ENCODE results near the gene UCKL1. TPM values are rescaled to one million over a fixed set of nuclear protein-coding genes. Genes with fewer than 3 reads are reported as not detected.
"Not testable (repeated sequence)": the region's sequence is repeated elsewhere in the genome, so short reads cannot be mapped to it uniquely, and the experiment has no call there.

The UCKL1 gene
- total and polyA plus RNA-seq, 5 experiments from 2014 or later: 19.8 to 50.9 (median 28.3) TPM

DNA sequence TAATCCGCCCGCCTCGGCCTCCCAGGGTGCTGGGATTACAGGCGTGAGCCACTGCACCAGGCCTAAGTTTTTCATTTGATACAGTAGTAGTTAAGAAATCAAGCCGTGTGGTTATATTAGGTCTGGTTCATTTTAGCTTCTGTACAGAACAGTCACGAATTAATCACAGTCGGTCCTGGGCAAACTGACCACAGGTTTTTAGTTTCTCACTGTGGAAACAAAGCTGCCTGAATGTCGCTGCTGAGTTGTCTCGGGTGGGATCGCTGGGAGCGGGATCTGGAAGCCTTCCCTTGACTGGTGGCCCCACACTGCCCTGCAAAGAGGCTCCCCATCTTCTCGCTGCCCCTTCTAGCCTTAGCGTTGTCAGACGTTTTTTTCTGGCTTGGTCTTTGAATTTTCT lies 18.6 kb downstream of the UCKL1 start:
- H3K4me1 Mint-ChIP-seq: peaks cover 9 to 30% (median 19%) of the 10 kb centered on the region in 4 donors
- H3K4me3 Mint-ChIP-seq: no peak overlapping the region
- H3K27ac Mint-ChIP-seq: peak overlapping the region in 3 of 10 donors; percentile 43 to 76 (median 57)
- H3K27me3 Mint-ChIP-seq: no peaks in the 10 kb centered on the region
- POLR2A ChIA-PET: no interaction called here
- peaks cover 0 to 36% (median 0%) of the 10 kb centered on the region in 3 donors for H3K36me3 Mint-ChIP-seq
- no peak for ATAC-seq
- DNase-seq: no peak
- peaks cover 0 to 2% (median 0%) of the 10 kb centered on the region in 9 donors for H3K9me3 Mint-ChIP-seq

DNA sequence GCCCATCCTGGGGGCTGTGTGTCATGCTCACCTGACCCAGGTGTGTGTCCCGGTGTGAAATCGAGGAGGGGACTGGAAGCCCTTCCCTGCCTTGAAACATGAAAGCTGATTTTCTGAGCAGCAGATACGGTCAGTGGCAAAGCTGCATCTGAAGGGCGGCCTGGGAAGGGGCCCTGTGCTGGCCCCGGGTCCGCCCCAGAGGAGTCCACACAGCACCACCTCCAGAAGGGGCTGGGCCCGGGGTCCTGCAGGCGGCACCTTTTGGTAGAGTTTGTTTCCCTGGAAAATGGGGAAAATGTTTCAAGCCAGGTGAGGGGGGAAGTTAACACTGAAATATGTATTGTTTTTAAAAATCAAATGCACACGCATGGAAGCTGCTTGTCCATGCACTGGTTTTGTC lies 20.8 kb downstream of the UCKL1 start:
- ATAC-seq (no peak), DNase-seq (no peak)
- Mint-ChIP-seq H3K4me3 (no peak overlapping the region), H3K27me3 (no peaks in the 10 kb centered on the region), H3K4me1 (peaks cover 0 to 12% (median 4%) of the 10 kb centered on the region in 4 donors), H3K36me3 (peaks cover 0 to 54% (median 4%) of the 10 kb centered on the region in 3 donors), H3K27ac (no peak overlapping the region), H3K9me3 (no peaks in the 10 kb centered on the region)
- POLR2A ChIA-PET: interaction anchor here (0.6 kb wide), 1 partner anchor 1633 kb away, joined by 3 read pairs; no protein-coding TSS in a partner anchor

DNA sequence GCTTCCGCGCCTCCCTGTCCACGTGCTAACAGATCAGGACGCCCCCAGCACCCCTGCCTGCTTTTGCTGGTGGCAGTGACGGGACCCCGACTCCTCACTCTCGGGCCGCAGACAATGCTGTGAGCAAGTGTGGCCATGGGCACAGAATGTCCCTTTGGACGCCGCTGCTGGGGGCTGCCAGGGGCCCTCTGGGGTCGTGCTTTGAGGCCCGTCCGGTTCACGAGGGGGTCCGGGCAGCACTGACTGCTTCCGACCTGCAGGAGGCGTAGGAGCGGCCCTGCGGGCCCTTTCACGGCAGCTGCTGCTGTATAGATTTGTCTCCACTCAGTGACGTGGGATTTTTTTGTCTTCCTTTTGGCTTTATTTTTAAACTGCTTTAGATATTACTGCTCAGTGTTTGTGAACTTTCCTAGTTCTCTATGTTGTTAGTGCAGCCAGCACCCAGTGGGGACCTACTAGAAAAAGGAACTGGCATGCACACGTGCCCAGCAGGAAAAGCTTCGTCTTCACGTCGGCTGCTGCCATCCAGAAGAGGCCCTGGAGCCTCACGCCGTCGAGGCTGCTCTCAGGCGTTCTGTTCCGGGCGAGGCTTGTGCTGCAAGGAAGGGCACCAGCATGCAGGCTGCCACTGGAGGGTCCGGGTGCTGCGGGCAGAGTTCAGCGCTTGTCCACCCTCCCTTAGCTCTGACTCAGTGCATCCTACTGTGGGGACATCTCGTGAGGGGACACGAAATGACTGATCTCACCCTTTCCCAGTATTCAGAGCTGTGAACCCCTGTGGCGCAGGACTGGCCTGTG lies 21.7 kb downstream of the UCKL1 start:
- DNase-seq (no peak), ATAC-seq (peak in 1 of 2 donors; percentile 50)
- no peak overlapping the region for H3K4me3 Mint-ChIP-seq
- POLR2A ChIA-PET: interaction anchor here (0.6 kb wide), 1 partner anchor 1632 kb away, joined by 3 read pairs; no protein-coding TSS in a partner anchor
- peaks cover 0 to 58% (median 9%) of the 10 kb centered on the region in 3 donors for H3K36me3 Mint-ChIP-seq
- H3K9me3 Mint-ChIP-seq: no peaks in the 10 kb centered on the region
- H3K4me1 Mint-ChIP-seq: peaks cover 0 to 12% (median 4%) of the 10 kb centered on the region in 4 donors
- H3K27me3 Mint-ChIP-seq: no peaks in the 10 kb centered on the region
- H3K27ac Mint-ChIP-seq: peak overlapping the region in 4 of 10 donors; percentile 48 to 62 (median 56)

DNA sequence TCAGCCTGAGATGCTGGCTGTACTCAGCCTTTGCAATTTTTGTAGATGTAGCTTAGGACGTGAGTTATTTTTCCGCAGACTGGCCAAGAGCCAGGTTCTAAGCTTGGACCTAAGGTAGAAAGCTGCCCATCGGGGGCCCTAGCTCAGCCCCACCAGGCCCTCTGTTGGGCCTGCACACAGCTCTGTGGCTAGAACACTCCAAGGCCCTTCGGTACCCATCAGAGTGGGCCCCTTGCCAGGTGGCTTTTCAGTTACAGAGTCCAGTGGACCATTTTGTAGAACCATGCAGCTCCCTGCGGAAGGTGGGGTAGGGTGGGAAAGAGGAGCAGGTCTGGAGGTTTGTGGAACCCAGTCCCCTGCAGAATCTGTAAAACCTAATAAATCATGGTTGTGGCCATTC lies 22.6 kb downstream of the UCKL1 start:
- POLR2A ChIA-PET: interaction anchor here (1.6 kb wide), 1 partner anchor 10 kb away, joined by 4 read pairs; no protein-coding TSS in a partner anchor
- Mint-ChIP-seq H3K4me1 (peaks cover 0 to 12% (median 5%) of the 10 kb centered on the region in 4 donors), H3K36me3 (peaks cover 0 to 65% (median 9%) of the 10 kb centered on the region in 3 donors), H3K9me3 (no peaks in the 10 kb centered on the region), H3K27ac (no peak overlapping the region), H3K4me3 (no peak overlapping the region), H3K27me3 (no peaks in the 10 kb centered on the region)
- ATAC-seq: no peak
- DNase-seq: no peak

GRCh38 chr20:63932606-63933160 lies 23.5 kb downstream of the UCKL1 start:
- Mint-ChIP-seq H3K36me3 (peaks cover 0 to 70% (median 13%) of the 10 kb centered on the region in 3 donors), H3K9me3 (no peaks in the 10 kb centered on the region), H3K4me1 (peaks cover 0 to 12% (median 5%) of the 10 kb centered on the region in 4 donors), H3K4me3 (no peak overlapping the region), H3K27me3 (no peaks in the 10 kb centered on the region), H3K27ac (peak overlapping the region in 1 of 10 donors; percentile 44)
- ATAC-seq (no peak), DNase-seq (peak in 1 of 10 donors; percentile 37)
- POLR2A ChIA-PET: interaction anchor here (1.6 kb wide), 1 partner anchor 9 kb away, joined by 4 read pairs; no protein-coding TSS in a partner anchor

- ATAC-seq: no peak
- peak in 1 of 10 donors; percentile 44 for DNase-seq
- POLR2A ChIA-PET: no interaction called here
- Mint-ChIP-seq H3K4me3 (no peak overlapping the region), H3K9me3 (no peaks in the 10 kb centered on the region), H3K4me1 (peaks cover 2 to 16% (median 7%) of the 10 kb centered on the region in 4 donors), H3K36me3 (peaks cover 0 to 77% (median 13%) of the 10 kb centered on the region in 3 donors), H3K27me3 (no peaks in the 10 kb centered on the region), H3K27ac (peak overlapping the region in 2 of 10 donors; percentile 25 to 80)
Measured at GRCh38 chr20:63931735-63932134, 24.5 kb downstream of the UCKL1 start.

DNA sequence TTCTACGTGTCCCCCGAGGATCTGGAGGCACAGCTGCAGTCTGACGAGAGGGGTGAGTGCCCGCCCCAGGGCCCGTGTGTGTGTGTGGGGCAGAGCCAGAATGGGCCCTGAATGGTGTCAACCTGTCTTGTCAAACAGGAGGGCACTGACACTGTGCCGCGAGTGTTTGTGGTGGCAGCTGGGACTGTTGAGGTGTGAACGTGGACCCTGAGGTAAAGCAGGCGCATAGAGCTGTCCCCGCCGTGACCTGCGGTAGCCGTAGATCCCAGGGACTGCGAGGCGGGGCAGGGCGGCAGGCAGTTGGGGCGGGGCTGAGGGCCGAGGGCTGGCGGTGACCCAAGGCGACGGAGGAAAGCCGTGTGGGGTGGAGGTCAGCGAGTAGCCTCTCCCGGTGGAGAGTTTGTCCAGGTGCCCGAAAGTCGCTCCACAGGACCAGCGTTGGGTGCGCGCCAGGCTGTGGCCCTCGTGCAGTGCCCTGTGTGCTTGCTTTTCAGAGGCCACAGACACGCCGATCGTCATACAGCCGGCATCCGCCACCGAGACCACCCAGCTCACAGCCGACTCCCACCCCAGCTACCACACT lies 25.2 kb downstream of the UCKL1 start:
- peak in 1 of 10 donors; percentile 38 for DNase-seq
- Mint-ChIP-seq H3K4me3 (no peak overlapping the region), H3K9me3 (no peaks in the 10 kb centered on the region), H3K27ac (peak overlapping the region in 2 of 10 donors; percentile 59 to 84), H3K4me1 (peaks cover 5 to 23% (median 12%) of the 10 kb centered on the region in 4 donors), H3K27me3 (no peaks in the 10 kb centered on the region), H3K36me3 (peaks cover 0 to 76% (median 13%) of the 10 kb centered on the region in 3 donors)
- no peak for ATAC-seq
- POLR2A ChIA-PET: no interaction called here

GRCh38 chr20:63929473-63929883 lies 26.7 kb downstream of the UCKL1 start:
- H3K9me3 Mint-ChIP-seq, DNase-seq, H3K4me3 Mint-ChIP-seq, H3K27me3 Mint-ChIP-seq, ATAC-seq, POLR2A ChIA-PET: not testable (repeated sequence)
- H3K27ac Mint-ChIP-seq: peak overlapping the region in 1 of 10 donors; percentile 43
- H3K4me1 Mint-ChIP-seq: peaks cover 11 to 16% (median 13%) of the 10 kb centered on the region in 4 donors
- H3K36me3 Mint-ChIP-seq: peaks cover 0 to 70% (median 13%) of the 10 kb centered on the region in 3 donors

- Mint-ChIP-seq H3K9me3 (no peaks in the 10 kb centered on the region), H3K4me3 (no peak overlapping the region), H3K36me3 (peaks cover 0 to 67% (median 13%) of the 10 kb centered on the region in 3 donors), H3K4me1 (peaks cover 13 to 16% (median 13%) of the 10 kb centered on the region in 4 donors), H3K27ac (peak overlapping the region in 1 of 10 donors; percentile 17), H3K27me3 (no peaks in the 10 kb centered on the region)
- DNase-seq (no peak), ATAC-seq (no peak)
- POLR2A ChIA-PET: no interaction called here
Measured at GRCh38 chr20:63929071-63929470, 27.1 kb downstream of the UCKL1 start.

DNA sequence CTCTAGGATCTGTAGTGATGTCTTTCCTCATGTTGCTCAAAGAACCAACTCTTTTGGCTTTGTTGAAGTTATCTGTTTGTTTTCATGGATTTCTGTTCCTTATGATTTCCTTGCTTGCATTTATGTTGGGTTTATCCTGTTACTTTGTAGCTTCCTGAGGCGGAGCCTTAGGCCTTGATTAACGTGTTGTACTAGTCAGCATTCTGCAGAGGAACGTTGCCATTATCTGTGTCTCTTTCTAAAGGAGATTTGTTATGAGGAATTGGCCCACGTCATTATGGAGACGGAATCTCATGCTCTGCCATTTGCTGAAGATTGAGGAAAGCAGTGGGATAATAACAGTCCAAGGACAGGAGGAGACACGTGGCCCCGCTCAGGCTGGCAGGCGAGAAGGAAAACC lies 29.9 kb downstream of the UCKL1 start:
- H3K36me3 Mint-ChIP-seq: peaks cover 0 to 62% (median 11%) of the 10 kb centered on the region in 3 donors
- no peaks in the 10 kb centered on the region for H3K27me3 Mint-ChIP-seq
- H3K27ac Mint-ChIP-seq: peak overlapping the region in 2 of 10 donors; percentile 5 to 15
- no peaks in the 10 kb centered on the region for H3K9me3 Mint-ChIP-seq
- ATAC-seq (no peak), DNase-seq (no peak)
- POLR2A ChIA-PET: no interaction called here
- no peak overlapping the region for H3K4me3 Mint-ChIP-seq
- H3K4me1 Mint-ChIP-seq: peaks cover 16 to 22% (median 18%) of the 10 kb centered on the region in 4 donors

DNA sequence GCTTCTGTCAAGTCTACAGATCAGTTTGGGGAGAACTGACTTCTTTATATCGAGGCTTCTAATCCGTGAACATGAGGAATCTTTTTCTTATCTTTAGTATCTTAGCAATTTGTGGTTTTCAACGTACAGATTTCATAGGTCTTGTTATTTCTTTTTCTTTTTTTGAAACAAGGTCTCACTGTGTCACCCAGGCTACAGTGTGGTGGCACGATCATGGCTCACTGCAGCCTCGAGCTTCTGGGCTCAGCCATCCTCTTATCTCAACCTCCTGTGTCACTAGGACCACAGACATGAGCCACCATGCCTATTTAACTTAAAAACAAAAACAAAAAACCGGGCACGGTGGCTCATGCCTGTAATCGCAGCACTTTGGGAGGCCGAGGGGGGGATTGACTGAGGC lies 32.0 kb downstream of the UCKL1 start:
- Mint-ChIP-seq H3K36me3 (peaks cover 0 to 52% (median 4%) of the 10 kb centered on the region in 3 donors), H3K27me3 (no peaks in the 10 kb centered on the region)

DNA sequence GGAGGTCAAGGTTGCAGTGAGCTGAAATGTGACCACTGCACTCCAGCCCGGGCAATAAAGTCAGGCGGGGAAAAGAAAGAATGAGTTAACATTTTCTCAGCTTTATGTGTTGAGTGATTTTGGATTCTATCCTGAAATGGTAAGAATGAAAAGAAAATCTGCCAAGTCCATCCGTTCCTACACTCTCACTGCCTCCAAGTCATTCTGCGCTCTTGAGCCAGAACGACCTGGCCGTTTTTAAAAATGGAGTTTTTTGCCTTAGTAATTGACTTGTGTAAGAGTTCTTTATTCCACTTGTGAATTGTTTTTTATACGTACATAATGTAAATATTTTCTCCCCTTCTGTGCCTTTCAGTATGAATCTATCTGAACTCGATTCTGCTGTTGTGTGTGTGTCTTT lies 32.6 kb downstream of the UCKL1 start:
- peaks cover 11 to 22% (median 20%) of the 10 kb centered on the region in 4 donors for H3K4me1 Mint-ChIP-seq
- no peaks in the 10 kb centered on the region for H3K27me3 Mint-ChIP-seq
- POLR2A ChIA-PET: interaction anchor here (1.7 kb wide), 1 partner anchor 10 kb away, joined by 4 read pairs; no protein-coding TSS in a partner anchor
- peaks cover 0 to 49% (median 4%) of the 10 kb centered on the region in 3 donors for H3K36me3 Mint-ChIP-seq
- H3K9me3 Mint-ChIP-seq: no peaks in the 10 kb centered on the region
- H3K4me3 Mint-ChIP-seq: no peak overlapping the region
- ATAC-seq (no peak), DNase-seq (no peak)
- peak overlapping the region in 2 of 10 donors; percentile 33 to 47 for H3K27ac Mint-ChIP-seq

More for the DNA sequence above, 32.0 kb downstream of the UCKL1 start:
- ATAC-seq (no peak), DNase-seq (no peak)
- H3K9me3 Mint-ChIP-seq: no peaks in the 10 kb centered on the region
- POLR2A ChIA-PET: interaction anchor here (1.7 kb wide), 1 partner anchor 9 kb away, joined by 4 read pairs; no protein-coding TSS in a partner anchor
- H3K4me3 Mint-ChIP-seq: no peak overlapping the region
- H3K27ac Mint-ChIP-seq: peak overlapping the region in 4 of 10 donors; percentile 20 to 66 (median 40)
- peaks cover 14 to 22% (median 18%) of the 10 kb centered on the region in 4 donors for H3K4me1 Mint-ChIP-seq
